ENCODE results near the gene HOXB9.

DNA sequence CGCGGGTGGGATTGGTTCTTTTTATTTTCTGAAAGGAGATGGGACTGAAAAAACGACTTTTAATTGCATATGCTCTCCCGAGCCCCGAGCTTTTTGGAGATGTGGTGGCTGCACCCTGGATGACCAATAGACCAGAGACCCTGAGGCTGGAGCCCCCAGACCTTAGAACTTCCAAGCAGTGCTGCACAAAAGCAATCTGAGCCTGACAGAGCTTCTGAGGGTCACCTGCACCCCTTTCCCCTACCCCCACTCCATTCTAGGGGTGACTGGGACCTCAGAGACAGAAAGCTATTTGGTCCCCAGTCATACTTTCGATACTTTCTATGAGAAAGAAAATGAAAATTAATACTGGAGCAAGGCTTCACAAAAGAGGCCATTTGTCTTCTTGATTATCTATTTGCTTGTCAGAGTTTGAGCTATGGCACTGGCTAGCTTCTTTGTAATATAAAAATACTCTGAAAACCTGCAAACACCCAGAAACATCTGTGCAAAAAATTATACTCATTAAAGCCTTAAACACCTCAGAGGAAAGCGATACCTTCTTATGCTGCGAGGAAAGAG, 51.6 kb downstream of the HOXB9 start:
- TF ChIP-seq, protein P1, sequence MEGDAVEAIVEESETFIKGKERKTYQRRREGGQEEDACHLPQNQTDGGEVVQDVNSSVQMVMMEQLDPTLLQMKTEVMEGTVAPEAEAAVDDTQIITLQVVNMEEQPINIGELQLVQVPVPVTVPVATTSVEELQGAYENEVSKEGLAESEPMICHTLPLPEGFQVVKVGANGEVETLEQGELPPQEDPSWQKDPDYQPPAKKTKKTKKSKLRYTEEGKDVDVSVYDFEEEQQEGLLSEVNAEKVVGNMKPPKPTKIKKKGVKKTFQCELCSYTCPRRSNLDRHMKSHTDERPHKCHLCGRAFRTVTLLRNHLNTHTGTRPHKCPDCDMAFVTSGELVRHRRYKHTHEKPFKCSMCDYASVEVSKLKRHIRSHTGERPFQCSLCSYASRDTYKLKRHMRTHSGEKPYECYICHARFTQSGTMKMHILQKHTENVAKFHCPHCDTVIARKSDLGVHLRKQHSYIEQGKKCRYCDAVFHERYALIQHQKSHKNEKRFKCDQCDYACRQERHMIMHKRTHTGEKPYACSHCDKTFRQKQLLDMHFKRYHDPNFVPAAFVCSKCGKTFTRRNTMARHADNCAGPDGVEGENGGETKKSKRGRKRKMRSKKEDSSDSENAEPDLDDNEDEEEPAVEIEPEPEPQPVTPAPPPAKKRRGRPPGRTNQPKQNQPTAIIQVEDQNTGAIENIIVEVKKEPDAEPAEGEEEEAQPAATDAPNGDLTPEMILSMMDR (conservative IDR thresholded peaks at IDR 0.05 in 1 of 2, IDR thresholded peaks at IDR 0.05 in 1 of 2; ENCODE audit: low read depth in 1 of 2, low read length in 2 of 2), result no peak
- TF ChIP-seq EZH2 (IDR thresholded peaks at IDR 0.05; ENCODE audit: low read length, missing control alignments), result no peak

Data from fibroblast of lung (primary cell).